H9 (cell line): ENCODE data around the gene NPHS1. TPM values are rescaled to one million over a fixed set of nuclear protein-coding genes. Genes with fewer than 3 reads are reported as not detected.

Experiments
- DNase-seq: peaks from one replicate; pipeline ENCODE4 v3.0.0-alpha.2; 2017
- H2AFZ ChIP-seq: one replicate; pipeline ENCODE4 v1.6.1; 2013; ENCODE audit warnings: mild to moderate bottlenecking, low read length, control low read depth, moderate library complexity
- H2AK5ac ChIP-seq: 2 replicates; pipeline ENCODE4 v1.6.1; 2013; ENCODE audit warnings: low read length, control low read depth, mixed read lengths; ENCODE audit not compliant: insufficient read length
- H2BK120ac ChIP-seq: one replicate; pipeline ENCODE4 v1.6.1; 2013; ENCODE audit warnings: low read depth, mild to moderate bottlenecking, low read length, control low read depth, inconsistent platforms; ENCODE audit not compliant: poor library complexity, severe bottlenecking
- H2BK12ac ChIP-seq: 2 replicates; pipeline ENCODE4 v1.6.1; 2013; ENCODE audit warnings: low read length, control low read depth, mixed read lengths, low read depth; ENCODE audit not compliant: insufficient read length
- H2BK15ac ChIP-seq: 2 replicates; pipeline ENCODE4 v1.6.1; 2013; ENCODE audit warnings: low read depth, low read length, control low read depth
- H2BK20ac ChIP-seq: one replicate; pipeline ENCODE4 v1.6.1; 2013; ENCODE audit warnings: low read depth, mild to moderate bottlenecking, low read length, control low read depth, inconsistent platforms; ENCODE audit not compliant: poor library complexity, severe bottlenecking
- H2BK5ac ChIP-seq: 2 replicates; pipeline ENCODE4 v1.6.1; 2013; ENCODE audit warnings: low read length, control low read depth, mixed read lengths; ENCODE audit not compliant: insufficient read length
- H3K14ac ChIP-seq: 2 replicates; pipeline ENCODE4 v1.6.1; 2013; ENCODE audit warnings: low read length, control low read depth; ENCODE audit not compliant: insufficient read depth
- H3K18ac ChIP-seq: 2 replicates; pipeline ENCODE4 v1.6.1; 2013; ENCODE audit warnings: low read depth, mild to moderate bottlenecking, mixed read lengths, low read length, control low read depth; ENCODE audit not compliant: insufficient read length
- H3K23ac ChIP-seq: 2 replicates; pipeline ENCODE4 v1.6.1; 2013; ENCODE audit warnings: low read length, control low read depth, mixed read lengths, low read depth; ENCODE audit not compliant: insufficient read length
- H3K23me2 ChIP-seq: 2 replicates; pipeline ENCODE4 v1.6.1; 2013; ENCODE audit warnings: low read depth, mild to moderate bottlenecking, mixed read lengths, low read length, control low read depth; ENCODE audit not compliant: insufficient read length, poor library complexity, severe bottlenecking
- H3K27ac ChIP-seq: 2 replicates; pipeline ENCODE4 v1.5.1; 2013; ENCODE audit warnings: low read length, control low read depth, mixed read lengths, low read depth; ENCODE audit not compliant: insufficient read length
- H3K27me3 ChIP-seq: 2 replicates; pipeline ENCODE4 v1.6.1; 2013; ENCODE audit warnings: low read length, control low read depth, inconsistent platforms; ENCODE audit not compliant: insufficient read depth
- H3K4ac ChIP-seq: 2 replicates; pipeline ENCODE4 v1.6.1; 2013; ENCODE audit warnings: low read depth, mild to moderate bottlenecking, control low read depth, inconsistent platforms, low read length, moderate library complexity
- H3K4me1 ChIP-seq: 2 replicates; pipeline ENCODE4 v1.6.1; 2013; ENCODE audit warnings: low read length, control low read depth, inconsistent platforms; ENCODE audit not compliant: insufficient read depth
- H3K4me2 ChIP-seq: 2 replicates; pipeline ENCODE4 v1.6.1; 2013; ENCODE audit warnings: low read length, control low read depth, mixed read lengths; ENCODE audit not compliant: insufficient read length, insufficient read depth
- H3K56ac ChIP-seq: 2 replicates; pipeline ENCODE4 v1.6.1; 2013; ENCODE audit warnings: low read depth, mild to moderate bottlenecking, mixed read lengths, low read length, control low read depth; ENCODE audit not compliant: insufficient read length
- H3K79me1 ChIP-seq: 2 replicates; pipeline ENCODE4 v1.6.1; 2013; ENCODE audit warnings: low read depth, mild to moderate bottlenecking, moderate library complexity, low read length, control low read depth, inconsistent platforms; ENCODE audit not compliant: insufficient read depth, poor library complexity, severe bottlenecking
- H3K79me2 ChIP-seq: 2 replicates; pipeline ENCODE4 v1.6.1; 2013; ENCODE audit warnings: low read length, control low read depth, inconsistent platforms; ENCODE audit not compliant: insufficient read depth
- H3K9ac ChIP-seq: 2 replicates; pipeline ENCODE4 v1.6.1; 2013; ENCODE audit warnings: low read length, control low read depth, mixed read lengths; ENCODE audit not compliant: insufficient read length; ENCODE audit errors: extremely low read depth
- H3K9me3 ChIP-seq: one replicate; pipeline ENCODE4 v1.6.1; 2013; ENCODE audit warnings: low read depth, low read length, inconsistent platforms; ENCODE audit not compliant: control insufficient read depth
- H3T11ph ChIP-seq: one replicate; pipeline ENCODE4 v1.6.1; 2013; ENCODE audit warnings: mild to moderate bottlenecking, low read length, control low read depth, inconsistent platforms
- H4K20me1 ChIP-seq: one replicate; pipeline ENCODE4 v1.6.1; 2013; ENCODE audit not compliant: control insufficient read depth, insufficient read length, insufficient read depth
- H4K5ac ChIP-seq: 2 replicates; pipeline ENCODE4 v1.6.1; 2013; ENCODE audit warnings: low read depth, mild to moderate bottlenecking, mixed read lengths, low read length, control low read depth; ENCODE audit not compliant: insufficient read length
- H4K8ac ChIP-seq: replicated peaks from 2 replicates; pipeline ENCODE4 v1.6.1; 2013; ENCODE audit warnings: low read length, control low read depth, mixed read lengths, low read depth; ENCODE audit not compliant: insufficient read length
- H4K91ac ChIP-seq: 2 replicates; pipeline ENCODE4 v1.6.1; 2013; ENCODE audit warnings: low read depth, mild to moderate bottlenecking, moderate library complexity, mixed read lengths, low read length, control low read depth; ENCODE audit not compliant: insufficient read length
- H3K27ac Mint-ChIP-seq, 3 experiments: 2 replicates in 2 of 3; 3 replicates in 1 of 3; pipeline ENCODE4 v1.8.0; 2020 to 2021; ENCODE audit warnings: mixed read lengths in 3 of 3, mild to moderate bottlenecking in 1 of 3, moderate library complexity in 1 of 3
- H3K27me3 Mint-ChIP-seq: 2 replicates; pipeline ENCODE4 v1.8.0; 2021; ENCODE audit warnings: low read depth, mild to moderate bottlenecking, moderate library complexity, mixed read lengths
- H3K36me3 Mint-ChIP-seq, 3 experiments: 2 replicates in 2 of 3; 3 replicates in 1 of 3; pipeline ENCODE4 v1.8.0; 2020 to 2021; ENCODE audit warnings: low read depth in 3 of 3, mixed read lengths in 3 of 3; ENCODE audit not compliant: insufficient read depth in 1 of 3
- H3K4me1 Mint-ChIP-seq, 2 experiments: 2 replicates each; pipeline ENCODE4 v1.8.0; 2020; ENCODE audit warnings: mixed read lengths in 2 of 2
- H3K4me3 Mint-ChIP-seq, 2 experiments: 2 replicates in 1 of 2; 3 replicates in 1 of 2; pipeline ENCODE4 v1.8.0; 2020 to 2021; ENCODE audit warnings: mild to moderate bottlenecking in 2 of 2, mixed read lengths in 2 of 2, moderate library complexity in 1 of 2
- H3K9me3 Mint-ChIP-seq, 2 experiments: 2 replicates in 1 of 2; 3 replicates in 1 of 2; pipeline ENCODE4 v1.8.0; 2020; ENCODE audit warnings: mild to moderate bottlenecking in 2 of 2, mixed read lengths in 2 of 2, moderate library complexity in 1 of 2
- CTCF ChIP-seq: fragments of 200-600 bp; sonication (generic); conservative IDR thresholded peaks from 3 replicates; pipeline ENCODE4 v1.8.0; 2021; ENCODE audit warnings: antibody characterized with exemption, mild to moderate bottlenecking
- WGBS: extraction: QIAGEN DNeasy Blood & Tissue Kit; methylation state at CpG from one replicate; pipeline ENCODE4 v1.1.7; 2013; ENCODE audit warnings: missing lambda C conversion rate, low lambda C conversion rate, mixed read lengths; ENCODE audit not compliant: insufficient read length; ENCODE audit errors: extremely low coverage; 5-methylcytosine and 5-hydroxymethylcytosine counted together
- total RNA-seq: library from RNA; stranded (reverse); gene quantifications from 2 replicates; pipeline ENCODE4 v1.2.1, GENCODE V29; 2021

NPHS1 gene
- total RNA-seq, 1 experiment from 2014 or later, result 0.83 TPM

- Histone ChIP-seq H3K23me2 (no peaks in the 10 kb centered on the region), H3K4me2 (no peak overlapping the region), H4K8ac (no peak overlapping the region), H3K79me2 (no peaks in the 10 kb centered on the region), H3K18ac (no peak overlapping the region), H3K9ac (no peak overlapping the region), H4K20me1 (no peaks in the 10 kb centered on the region), H2BK12ac (no peak overlapping the region), H3K4ac (no peak overlapping the region), H3K79me1 (no peaks in the 10 kb centered on the region), H3K9me3 (no peaks in the 10 kb centered on the region), H2BK120ac (no peak overlapping the region), H3K23ac (no peak overlapping the region), H2AK5ac (no peak overlapping the region), H3K56ac (no peak overlapping the region), H3K14ac (no peak overlapping the region), H3K27me3 (no peaks in the 10 kb centered on the region), H2AFZ (no peak overlapping the region), H2BK15ac (no peak overlapping the region), H4K5ac (no peak overlapping the region), H2BK20ac (no peak overlapping the region), H2BK5ac (no peak overlapping the region), H4K91ac (no peak overlapping the region), H3K4me1 (no peaks in the 10 kb centered on the region), H3T11ph (no peak overlapping the region), H3K27ac (no peak overlapping the region)
- Mint-ChIP-seq H3K27ac (no peak overlapping the region; a peak in 1 of 7 replicates), H3K27me3 (no peaks in the 10 kb centered on the region), H3K4me3 (no peak overlapping the region), H3K36me3 (peaks cover 36 to 71% (median 66%) of the 10 kb centered on the region in 3 experiments), H3K9me3 (no peaks in the 10 kb centered on the region), H3K4me1 (no peaks in the 10 kb centered on the region)
- no CpG with 5 or more reads among the region's 13 CpGs for WGBS
- DNase-seq, result no peak
- TF ChIP-seq CTCF, result no peak
Measured at GRCh38 chr19:35890113-35890650, 37.9 kb upstream of the NPHS1 start.
